Thyroid gland (tissue), 4 donors: ENCODE data around the gene MANF.

Source experiments
- POLR2A ChIP-seq, 2 donors: fragments of 450-650 bp; IDR thresholded peaks; one replicate each; pipeline ENCODE4 v1.6.1; 2017; ENCODE audit warnings: antibody characterized with exemption in 2 of 2, mild to moderate bottlenecking in 2 of 2, moderate library complexity in 1 of 2
- TF ChIP-seq, protein P1 (sequence below), 6 experiments: fragments of 200-600 bp in 3 of 6; fragments of 450-650 bp in 3 of 6; sonication (generic) in 3 of 6; IDR thresholded peaks; one replicate each; pipeline ENCODE4 v1.5.1; 2016 to 2019; ENCODE audit warnings: antibody characterized with exemption in 6 of 6, mild to moderate bottlenecking in 2 of 6, inconsistent platforms in 1 of 6, moderate library complexity in 1 of 6

GRCh38 chr3:51354731-51355615 lies 30.1 kb upstream of the MANF start:
- TF ChIP-seq, protein P1, sequence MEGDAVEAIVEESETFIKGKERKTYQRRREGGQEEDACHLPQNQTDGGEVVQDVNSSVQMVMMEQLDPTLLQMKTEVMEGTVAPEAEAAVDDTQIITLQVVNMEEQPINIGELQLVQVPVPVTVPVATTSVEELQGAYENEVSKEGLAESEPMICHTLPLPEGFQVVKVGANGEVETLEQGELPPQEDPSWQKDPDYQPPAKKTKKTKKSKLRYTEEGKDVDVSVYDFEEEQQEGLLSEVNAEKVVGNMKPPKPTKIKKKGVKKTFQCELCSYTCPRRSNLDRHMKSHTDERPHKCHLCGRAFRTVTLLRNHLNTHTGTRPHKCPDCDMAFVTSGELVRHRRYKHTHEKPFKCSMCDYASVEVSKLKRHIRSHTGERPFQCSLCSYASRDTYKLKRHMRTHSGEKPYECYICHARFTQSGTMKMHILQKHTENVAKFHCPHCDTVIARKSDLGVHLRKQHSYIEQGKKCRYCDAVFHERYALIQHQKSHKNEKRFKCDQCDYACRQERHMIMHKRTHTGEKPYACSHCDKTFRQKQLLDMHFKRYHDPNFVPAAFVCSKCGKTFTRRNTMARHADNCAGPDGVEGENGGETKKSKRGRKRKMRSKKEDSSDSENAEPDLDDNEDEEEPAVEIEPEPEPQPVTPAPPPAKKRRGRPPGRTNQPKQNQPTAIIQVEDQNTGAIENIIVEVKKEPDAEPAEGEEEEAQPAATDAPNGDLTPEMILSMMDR (IDR thresholded peaks at IDR 0.05) = no peak
- no peak for TF ChIP-seq POLR2A (IDR thresholded peaks at IDR 0.05)
